Keratinocyte (primary cell): Measurements from ENCODE around the gene MRPS23. TPM values are rescaled to one million over a fixed set of nuclear protein-coding genes. Genes with fewer than 3 reads are reported as not detected.

Experiments used
- DNase-seq: peaks from one replicate; pipeline ENCODE4 v3.0.0-alpha.2; 2011; ENCODE audit warnings: low read depth, missing footprints, low spot score
- FAIRE-seq: peaks from 2 replicates; lab custom pipeline; 2011; peaks lifted over from hg19 to GRCh38; lab: Jason Lieb, UNC
- H2AFZ ChIP-seq: 2 replicates; pipeline ENCODE4 v1.6.0; 2012; ENCODE audit warnings: low read length, control low read depth, inconsistent platforms; ENCODE audit not compliant: control insufficient read depth
- H3K27ac ChIP-seq: 2 replicates; pipeline ENCODE4 v1.5.1; 2011; ENCODE audit warnings: low read length; ENCODE audit not compliant: control insufficient read depth, insufficient read depth
- H3K27me3 ChIP-seq: 3 replicates; pipeline ENCODE4 v1.6.0; 2011; ENCODE audit warnings: low read length; ENCODE audit not compliant: control insufficient read depth, insufficient read depth; ENCODE audit errors: extremely low read depth
- H3K36me3 ChIP-seq, 2 experiments: 2 replicates in 1 of 2; 3 replicates in 1 of 2; pipeline ENCODE4 v1.5.1; 2011; ENCODE audit warnings: low read length in 2 of 2, mild to moderate bottlenecking in 1 of 2; ENCODE audit not compliant: control insufficient read depth in 2 of 2, insufficient read depth in 2 of 2; ENCODE audit errors: extremely low read depth in 1 of 2
- H3K4me1 ChIP-seq: 3 replicates; pipeline ENCODE4 v1.5.1; 2011; ENCODE audit warnings: low read length; ENCODE audit not compliant: control insufficient read depth, insufficient read depth; ENCODE audit errors: extremely low read depth
- H3K4me2 ChIP-seq: 3 replicates; pipeline ENCODE4 v1.6.0; 2011; ENCODE audit warnings: low read depth, low read length; ENCODE audit not compliant: control insufficient read depth, insufficient read depth; ENCODE audit errors: extremely low read depth
- H3K4me3 ChIP-seq, 3 experiments: fragments of 200-600 bp in 1 of 3; sonication (generic) in 1 of 3; 2 replicates in 2 of 3; 3 replicates in 1 of 3; pipeline ENCODE4 v1.5.1; 2011 to 2016; ENCODE audit warnings: low read length in 3 of 3, mild to moderate bottlenecking in 3 of 3, control low read depth in 2 of 3, inconsistent platforms in 1 of 3, low read depth in 1 of 3, mixed read lengths in 1 of 3, mixed run types in 1 of 3, moderate library complexity in 1 of 3; ENCODE audit not compliant: control insufficient read depth in 2 of 3, insufficient read depth in 2 of 3; ENCODE audit errors: extremely low read depth in 1 of 3
- H3K79me2 ChIP-seq: 2 replicates; pipeline ENCODE4 v1.6.0; 2012; ENCODE audit warnings: low read length; ENCODE audit not compliant: control insufficient read depth, insufficient read depth
- H3K9ac ChIP-seq: 3 replicates; pipeline ENCODE4 v1.6.0; 2011; ENCODE audit warnings: low read length; ENCODE audit not compliant: control insufficient read depth, insufficient read depth; ENCODE audit errors: extremely low read depth
- H3K9me1 ChIP-seq: 3 replicates; pipeline ENCODE4 v1.6.0; 2011; ENCODE audit warnings: low read length; ENCODE audit not compliant: control insufficient read depth, insufficient read depth; ENCODE audit errors: extremely low read depth
- H3K9me3 ChIP-seq: 2 replicates; pipeline ENCODE4 v1.5.1; 2012; ENCODE audit warnings: low read depth, low read length; ENCODE audit not compliant: control insufficient read depth
- H4K20me1 ChIP-seq: 3 replicates; pipeline ENCODE4 v1.6.0; 2011; ENCODE audit warnings: low read length; ENCODE audit not compliant: control insufficient read depth, insufficient read depth; ENCODE audit errors: extremely low read depth
- CTCF ChIP-seq, 3 experiments: IDR thresholded peaks in 1 of 3; conservative IDR thresholded peaks in 1 of 3; optimal IDR thresholded peaks in 1 of 3; 2 replicates in 2 of 3; 3 replicates in 1 of 3; pipeline versions ENCODE3 to v1.5.1; 2011; ENCODE audit warnings: low read length in 3 of 3, mild to moderate bottlenecking in 3 of 3, moderate library complexity in 2 of 3, control low read depth in 1 of 3, inconsistent platforms in 1 of 3; ENCODE audit not compliant: insufficient read depth in 2 of 3; ENCODE audit errors: extremely low read depth in 1 of 3
- EZH2 ChIP-seq: IDR thresholded peaks from one replicate; pipeline ENCODE4 v1.6.1; 2012; ENCODE audit warnings: inconsistent platforms, mild to moderate bottlenecking, low read length, moderate library complexity
- dilution Hi-C: fragments of 300-500 bp; cut with MboI; formaldehyde crosslinking; loops from one replicate; pipeline ENCODE4 v1.7.0; 2020; ENCODE audit warnings: low sequenced_read_pairs; ENCODE audit not compliant: extremely low pct_ligation_motif_present
- polyA plus RNA-seq, 5 experiments: library from polyadenylated mRNA; depleted of rRNA in 3 of 5; stranded (reverse) in 3 of 5; stranded (forward) in 1 of 5; unstranded in 1 of 5; fragments of >200 nt; gene quantifications; 1 replicate in 1 of 5; 2 replicates in 3 of 5; 3 replicates in 1 of 5; pipeline versions ENCODE4 v1.2.1 to v1.2.3, GENCODE V29; 2011 to 2012; ENCODE audit warnings: missing spikeins in 2 of 5, low read depth in 1 of 5, low replicate concordance in 1 of 5

Gene MRPS23
- polyA plus RNA-seq, 1 donor (not counting 4 experiments of a cell fraction or from before 2014, with no cell fraction given), result 57.3 TPM

- Histone ChIP-seq H3K27ac (peak overlapping the region; percentile 93), H3K4me3 (no peak overlapping the region), H3K4me2 (no peak overlapping the region), H3K36me3 (peaks cover 6 to 15% of the 10 kb centered on the region in 2 experiments), H3K79me2 (no peaks in the 10 kb centered on the region), H3K4me1 (peaks cover 38% of the 10 kb centered on the region), H3K9me3 (no peaks in the 10 kb centered on the region), H2AFZ (no peak overlapping the region), H3K27me3 (no peaks in the 10 kb centered on the region), H3K9ac (no peak overlapping the region), H4K20me1 (no peaks in the 10 kb centered on the region), H3K9me1 (peaks cover 2% of the 10 kb centered on the region)
- TF ChIP-seq EZH2 (no peak), CTCF (optimal IDR thresholded peaks at IDR 0.05 in 1 of 3, IDR thresholded peaks at IDR 0.05 in 1 of 3, conservative IDR thresholded peaks at IDR 0.05 in 1 of 3; ENCODE audit: extremely low read depth in 1 of 3, insufficient read depth in 2 of 3, low read length in 3 of 3) (no peak)
- FAIRE-seq, result no peak
- dilution Hi-C loops, result no loop called here
- DNase-seq, result no peak
Measured at GRCh38 chr17:57867126-57867525, 17.3 kb upstream of the MRPS23 start.

- DNase-seq (no peak), FAIRE-seq (no peak)
- peaks cover 2% of the 10 kb centered on the region for H3K9me1 ChIP-seq
- H3K4me3 ChIP-seq, result no peak overlapping the region
- no peaks in the 10 kb centered on the region for H3K79me2 ChIP-seq
- H2AFZ ChIP-seq, result no peak overlapping the region
- H3K27ac ChIP-seq, result no peak overlapping the region
- no peaks in the 10 kb centered on the region for H3K27me3 ChIP-seq
- TF ChIP-seq EZH2, result no peak
- no peak for TF ChIP-seq CTCF (optimal IDR thresholded peaks at IDR 0.05 in 1 of 3, IDR thresholded peaks at IDR 0.05 in 1 of 3, conservative IDR thresholded peaks at IDR 0.05 in 1 of 3; ENCODE audit: extremely low read depth in 1 of 3, insufficient read depth in 2 of 3, low read length in 3 of 3)
- H3K9ac ChIP-seq, result no peak overlapping the region
- H4K20me1 ChIP-seq, result no peaks in the 10 kb centered on the region
- peaks cover 42% of the 10 kb centered on the region for H3K4me1 ChIP-seq
- no peak overlapping the region for H3K4me2 ChIP-seq
- no peaks in the 10 kb centered on the region for H3K9me3 ChIP-seq
- peaks cover 3 to 12% of the 10 kb centered on the region in 2 experiments for H3K36me3 ChIP-seq
- dilution Hi-C loops, result no loop called here
Measured at GRCh38 chr17:57866723-57867122, 16.9 kb upstream of the MRPS23 start.
